DMS153 treated with DMSO at 0.1 percent for 48 hours (cell line): ENCODE results near the gene MIB2.

Experiments
- DNase-seq: peaks from one replicate; lab custom pipeline; 2025; ENCODE audit not compliant: unreplicated experiment; lab: John Stamatoyannopoulos, UW

The MIB2 gene

DNA sequence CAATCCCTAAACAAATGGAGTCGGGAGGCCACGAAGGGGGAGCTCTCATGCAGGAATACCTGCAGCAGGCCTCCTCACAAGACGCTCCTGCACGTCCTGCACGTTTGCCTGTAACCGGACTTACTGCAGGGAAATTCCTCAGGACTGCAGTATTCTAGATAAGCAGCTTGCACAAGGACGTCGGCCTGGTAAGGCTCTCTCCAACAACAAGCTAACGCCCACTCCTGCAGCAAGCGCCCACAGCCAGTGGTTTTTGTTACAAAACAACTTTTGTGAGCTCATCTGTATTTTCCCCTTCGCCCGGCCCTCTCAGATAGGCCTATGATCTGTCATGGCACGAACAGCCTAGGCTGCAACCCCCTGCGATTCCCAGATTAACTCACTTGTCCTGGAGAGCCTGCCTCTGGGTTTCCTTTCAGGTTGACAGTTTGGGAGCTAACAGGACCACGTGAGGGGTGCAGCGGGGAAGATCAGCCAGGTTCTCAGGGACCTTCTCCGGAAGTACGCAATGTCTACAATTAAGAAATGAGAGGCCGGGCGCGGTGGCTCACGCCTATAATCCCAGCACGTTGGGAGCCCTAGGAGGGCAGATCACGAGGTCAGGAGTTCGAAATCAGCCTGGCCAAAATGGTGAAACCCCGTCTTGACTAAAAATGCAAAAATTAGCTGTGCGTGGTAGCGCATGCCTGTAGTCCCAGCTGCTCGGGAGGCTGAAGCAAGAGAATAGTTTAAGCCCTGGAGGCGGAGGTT lies 921 bp upstream of the MIB2 start:
- no peak for DNase-seq

DNA sequence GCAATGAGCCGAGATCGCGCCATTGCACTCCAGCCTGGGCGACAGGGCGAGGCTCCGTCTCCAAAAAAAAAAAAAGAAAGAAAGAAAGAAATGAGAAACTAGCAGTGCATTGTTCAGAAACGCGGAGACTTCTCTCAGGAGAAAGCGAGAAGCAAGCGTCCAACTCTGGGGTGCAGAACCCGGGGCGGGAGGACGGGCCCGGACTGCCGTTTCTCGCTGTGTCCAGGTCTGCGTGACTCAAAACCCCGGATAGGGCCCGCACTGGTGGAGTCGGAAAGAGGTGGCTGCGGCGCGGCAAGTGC lies 395 bp upstream of the MIB2 start:
- DNase-seq: no peak

DNA sequence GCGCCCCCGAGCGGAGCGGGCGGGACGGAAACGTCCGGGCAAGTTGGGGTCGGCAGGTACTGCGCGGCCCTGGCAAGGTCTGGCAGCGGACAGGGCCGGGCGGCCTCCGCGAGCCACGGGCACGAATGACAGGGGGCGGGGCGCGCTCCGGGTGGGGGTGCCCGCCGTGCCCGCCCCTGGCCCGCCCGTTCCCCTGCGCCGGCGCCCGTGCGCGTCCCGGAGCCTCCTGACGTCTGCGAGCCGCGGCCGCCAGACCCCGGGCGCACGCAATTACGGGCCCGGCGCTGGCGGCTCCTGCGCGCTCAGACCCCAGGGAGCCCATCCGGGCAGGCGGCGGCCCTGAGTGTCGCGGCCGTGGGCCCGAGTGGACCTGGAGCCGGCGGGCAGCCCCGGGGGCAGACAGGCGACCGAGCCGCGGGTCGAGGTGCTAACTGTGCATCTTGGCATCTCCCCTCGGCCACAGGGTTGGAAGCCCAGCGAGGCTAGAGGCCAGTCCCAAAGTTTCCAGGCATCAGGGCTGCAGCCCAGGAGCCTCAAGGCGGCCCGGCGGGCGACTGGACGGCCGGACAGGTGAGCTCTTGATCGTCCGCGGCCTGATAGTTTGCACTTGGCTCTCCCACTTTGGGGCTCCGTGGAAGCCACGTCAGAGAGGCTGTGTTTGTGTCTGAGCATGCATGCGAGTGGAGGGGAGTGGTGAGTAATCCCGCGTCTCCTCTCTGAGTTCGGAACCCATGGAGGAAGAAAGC lies 918 bp downstream of the MIB2 start:
- no peak for DNase-seq

DNA sequence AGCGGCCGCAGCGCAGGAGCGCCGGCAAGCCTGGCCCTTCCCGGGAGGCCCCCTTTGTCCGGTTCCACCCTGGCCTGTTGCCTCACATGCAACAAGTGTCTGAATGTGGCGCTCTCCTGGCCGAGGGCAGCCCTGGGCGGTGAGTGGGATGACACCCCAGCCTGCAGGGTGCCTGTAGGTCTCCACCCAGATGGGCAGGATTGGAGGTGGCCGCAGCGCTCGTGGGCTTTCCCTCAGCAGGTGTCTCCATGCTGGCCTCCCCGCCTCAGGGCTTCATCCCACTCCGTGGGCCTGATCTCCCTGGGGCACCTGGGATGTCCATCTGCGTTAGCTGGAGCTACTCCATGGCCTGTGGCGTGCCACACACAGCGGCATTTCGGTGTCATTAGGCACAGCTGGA lies 1.5 kb downstream of the MIB2 start:
- no peak for DNase-seq

- no peak for DNase-seq
Measured at GRCh38 chr1:1617516-1617915, 2.2 kb downstream of the MIB2 start.

GRCh38 chr1:1617925-1618324 lies 2.6 kb downstream of the MIB2 start:
- no peak for DNase-seq

GRCh38 chr1:1618396-1619068 lies 3.2 kb downstream of the MIB2 start:
- DNase-seq: no peak

- no peak for DNase-seq
Measured at GRCh38 chr1:1619917-1620361, 4.6 kb downstream of the MIB2 start.

GRCh38 chr1:1620433-1621139 lies 5.3 kb downstream of the MIB2 start:
- DNase-seq: no peak

GRCh38 chr1:1621173-1622009 lies 6.1 kb downstream of the MIB2 start:
- DNase-seq: no peak

DNA sequence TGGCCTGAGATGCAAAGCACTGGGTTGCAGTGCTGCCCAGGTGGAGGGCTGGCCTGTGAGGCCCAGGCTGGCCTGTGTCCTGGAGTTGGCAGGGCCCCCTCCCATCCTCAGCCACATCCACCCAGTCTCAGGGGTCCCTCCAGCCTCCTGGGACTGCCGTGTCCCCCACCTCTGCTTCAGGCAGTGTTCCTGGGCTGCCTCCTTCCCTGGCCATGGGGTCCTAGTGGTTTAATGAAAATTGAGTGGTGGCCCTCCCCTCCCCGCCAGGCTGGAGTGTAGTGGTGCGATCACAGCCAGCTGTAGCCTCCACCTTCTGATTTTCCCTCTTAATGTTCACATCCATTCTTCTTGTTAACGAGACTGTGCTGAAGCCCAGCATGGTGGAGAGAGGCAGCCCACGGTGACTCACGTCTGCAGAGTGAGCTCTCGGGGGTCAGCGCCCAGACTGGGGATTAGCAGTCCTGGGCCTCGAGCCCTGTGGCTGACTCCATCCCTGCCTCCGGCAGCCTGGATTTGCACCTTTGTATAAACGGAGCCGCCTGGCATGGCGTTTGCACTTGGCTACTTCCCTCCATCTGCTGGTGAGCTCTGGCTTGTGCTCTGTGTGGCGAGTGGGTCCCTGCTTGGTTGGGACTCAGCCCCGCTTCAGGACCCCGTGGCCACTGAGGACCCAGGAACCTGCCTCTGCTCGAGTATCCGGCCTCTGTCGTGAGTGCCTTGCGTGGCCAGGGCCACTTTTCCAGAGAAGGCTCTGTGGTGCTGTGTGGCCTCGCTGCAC lies 6.9 kb downstream of the MIB2 start:
- DNase-seq: no peak

DNA sequence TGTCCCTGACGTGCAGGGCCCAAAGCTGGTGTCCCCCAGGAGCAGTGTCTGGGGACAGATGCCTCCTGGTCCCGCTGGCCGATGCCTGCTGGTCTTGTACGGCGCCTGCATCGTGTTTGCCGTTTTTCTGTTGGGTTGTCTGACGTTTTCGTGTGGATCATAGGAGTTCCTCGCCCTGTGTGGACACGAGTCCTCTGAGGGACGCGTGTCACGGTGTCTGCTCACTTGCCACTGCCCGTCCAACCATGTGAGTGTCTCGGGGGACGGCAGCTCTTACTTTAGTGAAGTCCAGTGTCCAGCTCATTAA lies 7.4 kb downstream of the MIB2 start:
- DNase-seq: no peak

DNA sequence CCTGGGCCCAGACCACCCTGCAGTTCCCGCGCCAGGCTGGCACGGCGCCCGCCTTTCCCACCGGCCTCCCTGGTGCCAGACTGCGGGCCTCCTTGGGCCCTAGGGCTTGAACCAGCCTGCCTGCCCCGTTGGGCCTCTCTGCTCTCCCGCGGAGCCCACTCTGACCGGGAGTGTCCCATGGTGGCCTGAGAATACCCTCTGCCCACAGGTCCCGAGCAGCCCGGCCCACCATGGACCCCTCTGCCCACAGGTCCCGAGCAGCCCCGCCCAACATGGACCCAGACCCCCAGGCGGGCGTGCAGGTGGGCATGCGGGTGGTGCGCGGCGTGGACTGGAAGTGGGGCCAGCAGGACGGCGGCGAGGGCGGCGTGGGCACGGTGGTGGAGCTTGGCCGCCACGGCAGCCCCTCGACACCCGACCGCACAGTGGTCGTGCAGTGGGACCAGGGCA lies 7.9 kb downstream of the MIB2 start:
- no peak for DNase-seq

GRCh38 chr1:1623631-1624442 lies 8.5 kb downstream of the MIB2 start:
- no peak for DNase-seq

DNA sequence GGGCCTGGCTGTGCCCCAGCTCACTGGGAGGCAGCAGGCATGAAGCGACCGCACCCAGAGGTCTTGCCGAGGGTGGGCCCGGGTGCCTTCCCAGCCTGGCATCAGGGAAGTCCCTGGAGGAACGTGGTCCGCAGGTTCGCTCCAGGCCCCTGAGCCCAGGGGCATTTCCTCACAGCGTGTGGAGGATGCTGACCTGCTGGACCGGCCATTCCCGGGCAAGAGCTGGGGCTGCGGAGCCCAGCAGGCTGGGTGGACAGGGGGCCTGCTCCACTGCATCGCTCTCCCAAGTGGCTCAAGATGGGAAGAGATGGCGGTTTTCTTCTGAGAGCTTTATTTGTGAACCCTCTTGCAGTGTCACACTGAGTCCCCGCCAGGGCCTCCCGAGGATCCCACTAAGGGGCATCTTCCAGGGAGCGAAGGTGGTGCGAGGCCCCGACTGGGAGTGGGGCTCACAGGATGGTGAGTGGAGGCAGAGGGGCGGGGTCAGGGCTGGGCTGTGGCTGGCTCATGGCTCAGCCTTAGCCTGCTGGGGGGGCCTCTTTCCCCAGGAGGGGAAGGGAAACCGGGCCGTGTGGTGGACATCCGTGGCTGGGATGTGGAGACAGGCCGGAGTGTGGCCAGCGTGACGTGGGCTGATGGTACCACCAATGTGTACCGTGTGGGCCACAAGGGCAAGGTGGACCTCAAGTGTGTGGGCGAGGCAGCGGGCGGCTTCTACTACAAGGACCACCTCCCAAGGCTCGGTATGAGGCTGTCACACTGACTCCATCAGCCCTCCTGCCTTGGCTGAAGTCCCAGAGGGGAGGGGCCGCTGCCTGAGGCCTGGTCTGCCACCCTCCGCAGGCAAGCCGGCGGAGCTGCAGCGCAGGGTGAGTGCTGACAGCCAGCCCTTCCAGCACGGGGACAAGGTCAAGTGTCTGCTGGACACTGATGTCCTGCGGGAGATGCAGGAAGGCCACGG lies 9.4 kb downstream of the MIB2 start:
- DNase-seq: no peak

GRCh38 chr1:1625404-1625775 lies 10.1 kb downstream of the MIB2 start:
- DNase-seq: no peak

DNA sequence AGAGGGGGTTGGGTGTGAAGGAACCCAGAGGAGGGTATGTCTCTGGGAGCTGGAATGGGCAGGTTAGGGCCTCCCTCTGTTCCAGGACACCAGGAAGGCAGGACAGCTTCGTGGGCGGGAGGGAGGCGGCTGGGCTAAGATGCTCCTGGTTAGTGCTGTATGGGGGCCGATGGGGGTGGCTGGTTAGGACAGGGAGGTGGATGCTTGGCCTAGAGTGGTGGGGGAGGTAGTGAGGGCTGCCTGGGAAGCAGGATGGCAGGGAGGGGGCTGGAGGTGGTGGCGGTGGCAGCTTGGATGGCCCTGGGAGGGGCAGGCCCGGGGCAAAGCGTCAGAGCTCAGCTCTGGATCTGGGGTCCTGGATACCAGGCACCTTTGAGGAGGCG lies 10.5 kb downstream of the MIB2 start:
- DNase-seq: no peak
